Spinal cord (tissue), 10 donors: Measurements from ENCODE around the gene PPFIBP2. TPM values are rescaled to one million over a fixed set of nuclear protein-coding genes. Genes with fewer than 3 reads are reported as not detected.

ENCODE experiments used
- DNase-seq, 6 donors: peaks; one replicate each; pipeline versions ENCODE4 v3.0.0 to v3.0.0-alpha.2; 2013 to 2015; ENCODE audit warnings: low spot score in 6 of 6, low read depth in 4 of 6
- H3K27ac ChIP-seq: one replicate; pipeline ENCODE4 v1.5.1; 2013; ENCODE audit warnings: low read depth, low read length, control low read depth
- H3K27me3 ChIP-seq: one replicate; pipeline ENCODE4 v1.6.1; 2013; ENCODE audit warnings: low read length; ENCODE audit not compliant: control insufficient read depth, insufficient read depth
- H3K36me3 ChIP-seq: one replicate; pipeline ENCODE4 v1.6.1; 2013; ENCODE audit warnings: low read length; ENCODE audit not compliant: control insufficient read depth, insufficient read depth
- H3K4me1 ChIP-seq: one replicate; pipeline ENCODE4 v1.6.1; 2013; ENCODE audit warnings: low read length; ENCODE audit not compliant: control insufficient read depth, insufficient read depth
- H3K4me3 ChIP-seq: one replicate; pipeline ENCODE4 v1.5.1; 2013; ENCODE audit warnings: low read depth, low read length, control low read depth
- H3K9me3 ChIP-seq: one replicate; pipeline ENCODE4 v1.6.1; 2013; ENCODE audit warnings: low read length; ENCODE audit not compliant: control insufficient read depth, insufficient read depth
- WGBS: methylation state at CpG from one replicate; pipeline ENCODE4 v1.1.5; 2013; ENCODE audit warnings: missing lambda C conversion rate; ENCODE audit not compliant: insufficient coverage; 5-methylcytosine and 5-hydroxymethylcytosine counted together
- polyA plus RNA-seq, 2 donors: library from polyadenylated mRNA; unstranded; fragments of 120-200 nt; gene quantifications; one replicate each; pipeline ENCODE4 v1.2.1, GENCODE V29; 2013; ENCODE audit not compliant: insufficient read length in 2 of 2
- total RNA-seq, 2 donors: library from RNA; depleted of rRNA in 1 of 2; stranded (reverse); fragments of 120-200 nt in 1 of 2; fragments of >200 nt in 1 of 2; gene quantifications; one replicate each; pipeline versions ENCODE4 v1.2.3 to v1.2.4, GENCODE V29; 2013 to 2014
- donor health status: healthy.

The PPFIBP2 gene
- total and polyA plus RNA-seq, 4 donors: 14.3 to 23.8 (median 19.1) TPM

DNA sequence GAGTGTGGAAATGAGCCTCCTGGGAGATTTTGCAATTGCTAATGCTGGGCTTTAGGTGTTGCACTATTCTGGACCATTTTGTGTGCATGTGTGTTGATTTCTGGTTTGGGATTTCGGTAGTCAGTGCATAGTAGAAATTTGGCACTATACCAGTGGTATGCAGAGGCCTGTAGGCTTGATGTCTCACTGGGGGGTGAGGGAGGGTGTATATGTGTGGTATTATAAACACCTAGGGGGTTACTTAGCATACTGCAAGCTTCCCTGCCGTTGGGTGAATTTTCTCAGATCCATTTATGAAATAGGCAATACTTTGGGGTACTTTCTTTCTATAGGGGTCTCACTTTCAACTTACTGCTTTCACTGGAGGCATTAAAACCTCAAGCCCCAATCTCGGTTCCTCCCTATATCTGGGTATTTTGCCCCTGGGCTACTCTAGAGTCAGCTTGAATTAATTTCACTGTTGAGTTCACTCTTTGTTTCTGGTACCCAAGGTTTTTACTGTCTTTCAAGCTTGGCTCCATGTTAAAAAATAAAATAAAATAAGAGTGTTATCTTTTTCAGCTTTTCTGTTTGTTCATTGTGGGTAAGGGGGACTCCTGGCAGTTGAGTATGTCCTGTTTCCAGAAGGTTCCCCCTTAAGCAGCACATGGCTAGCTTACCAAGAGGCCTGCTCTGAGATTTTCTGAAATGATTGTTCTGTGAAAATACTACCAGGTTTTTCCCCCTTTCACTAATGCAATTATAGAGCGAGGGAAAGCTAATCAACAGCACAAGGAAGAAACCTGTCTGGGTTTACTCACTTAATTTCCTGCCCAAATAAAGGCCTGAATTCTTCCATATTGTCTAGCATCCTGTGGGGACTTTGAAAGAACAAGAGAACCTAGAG, 45.8 kb downstream of the PPFIBP2 start:
- DNase-seq: peak in 1 of 6 donors; percentile 81
- 50% methylated on average over 1 of the region's 4 CpGs for WGBS
- no peak overlapping the region for H3K27ac ChIP-seq
- H3K4me3 ChIP-seq: no peak overlapping the region
- no peaks in the 10 kb centered on the region for H3K27me3 ChIP-seq
- no peaks in the 10 kb centered on the region for H3K9me3 ChIP-seq
- H3K36me3 ChIP-seq: no peaks in the 10 kb centered on the region
- H3K4me1 ChIP-seq: no peaks in the 10 kb centered on the region

DNA sequence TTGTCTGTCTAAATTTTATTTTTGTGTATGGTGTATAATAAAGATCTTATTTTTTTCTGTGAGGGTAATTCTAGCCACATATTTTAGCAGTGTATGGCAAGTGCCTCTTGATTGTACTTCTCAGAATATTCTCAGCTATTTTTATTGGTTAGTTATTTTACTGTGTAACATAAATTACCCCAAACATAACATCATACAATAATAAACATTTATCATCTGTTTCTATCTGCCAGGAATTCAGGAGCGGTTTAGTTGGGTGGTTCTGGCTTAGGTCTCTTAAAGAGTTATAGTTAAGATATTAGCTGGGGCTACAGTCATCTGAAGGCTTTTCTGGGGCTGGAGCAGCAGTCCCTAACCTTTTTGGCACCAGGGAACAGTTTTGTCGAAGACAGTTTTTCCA, 47.8 kb downstream of the PPFIBP2 start:
- DNase-seq: no peak
- no peaks in the 10 kb centered on the region for H3K9me3 ChIP-seq
- H3K4me1 ChIP-seq: no peaks in the 10 kb centered on the region
- WGBS: no CpG with 5 or more reads among the region's 2 CpGs
- no peaks in the 10 kb centered on the region for H3K36me3 ChIP-seq
- H3K27ac ChIP-seq: no peak overlapping the region
- H3K4me3 ChIP-seq: no peak overlapping the region
- H3K27me3 ChIP-seq: no peaks in the 10 kb centered on the region

DNA sequence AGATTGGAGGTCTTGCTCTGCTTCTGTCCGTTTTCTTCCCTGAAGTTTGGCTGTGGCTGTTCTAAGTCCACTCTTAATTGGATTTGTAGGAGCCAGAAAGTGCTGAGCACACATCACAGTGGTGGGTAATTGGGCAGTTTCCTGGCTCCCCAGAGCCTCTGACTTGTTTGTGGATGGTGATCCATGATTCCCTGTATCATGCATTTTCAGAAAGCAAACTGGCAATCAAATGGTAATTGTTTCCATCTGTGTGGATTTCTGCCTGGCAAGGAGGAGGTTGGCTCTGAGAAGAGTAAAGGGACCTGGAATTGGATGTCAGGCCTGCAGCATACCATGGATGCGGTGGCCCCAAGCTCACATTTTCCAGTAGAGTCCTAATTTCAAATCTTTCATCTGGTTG, 49.5 kb downstream of the PPFIBP2 start:
- Histone ChIP-seq H3K4me1 (no peaks in the 10 kb centered on the region), H3K27ac (no peak overlapping the region), H3K4me3 (no peak overlapping the region), H3K9me3 (no peaks in the 10 kb centered on the region), H3K27me3 (no peaks in the 10 kb centered on the region), H3K36me3 (no peaks in the 10 kb centered on the region)
- WGBS: 73% methylated on average over 1 of the region's 2 CpGs
- peak in 1 of 6 donors; percentile 68 for DNase-seq

DNA sequence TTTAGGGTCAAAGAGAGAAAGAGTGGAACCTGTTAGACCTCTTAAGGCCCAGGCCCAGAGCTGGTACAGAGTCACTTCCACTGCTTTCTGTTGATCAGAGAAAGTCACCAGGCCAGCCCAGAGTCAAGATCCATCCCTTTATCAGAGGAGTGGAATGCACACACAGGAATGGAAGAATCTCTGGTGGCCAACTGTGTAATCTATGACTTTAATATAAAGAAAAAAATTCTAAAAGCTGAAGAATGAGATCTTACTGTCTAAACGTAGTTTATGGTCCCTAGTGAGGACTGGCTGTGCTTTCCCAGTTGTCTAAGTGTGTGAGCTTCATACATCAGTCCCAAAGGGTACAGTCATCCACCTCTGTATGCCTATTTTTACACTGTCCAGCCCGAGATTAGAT, 51.0 kb downstream of the PPFIBP2 start:
- H3K4me1 ChIP-seq: no peaks in the 10 kb centered on the region
- no peak overlapping the region for H3K4me3 ChIP-seq
- H3K36me3 ChIP-seq: no peaks in the 10 kb centered on the region
- H3K27ac ChIP-seq: no peak overlapping the region
- WGBS: 100% methylated on average over 1 of the region's 2 CpGs
- DNase-seq: no peak
- no peaks in the 10 kb centered on the region for H3K27me3 ChIP-seq
- H3K9me3 ChIP-seq: no peaks in the 10 kb centered on the region

DNA sequence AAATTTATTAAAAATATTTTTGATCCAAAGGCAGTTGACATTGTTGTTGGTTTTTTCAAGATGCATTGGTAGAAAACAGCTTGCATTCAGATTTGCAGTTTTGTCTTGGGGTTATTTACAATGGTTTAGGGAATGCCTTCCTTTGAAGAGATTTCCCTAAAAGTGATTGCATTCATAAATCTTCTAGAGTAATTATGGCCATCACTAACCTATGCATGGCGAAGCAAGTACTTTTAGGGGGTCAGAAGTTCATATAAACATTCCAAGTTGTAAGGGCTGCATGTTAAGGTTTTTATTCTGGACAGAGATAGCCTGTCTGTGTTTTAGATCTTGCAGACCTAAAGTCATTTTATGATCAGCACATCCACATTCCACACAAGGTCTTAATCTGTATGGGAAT, 53.5 kb downstream of the PPFIBP2 start:
- H3K4me1 ChIP-seq: peaks cover 8% of the 10 kb centered on the region
- no peak for DNase-seq
- no peak overlapping the region for H3K27ac ChIP-seq
- H3K27me3 ChIP-seq: no peaks in the 10 kb centered on the region
- no peaks in the 10 kb centered on the region for H3K9me3 ChIP-seq
- H3K4me3 ChIP-seq: no peak overlapping the region
- H3K36me3 ChIP-seq: no peaks in the 10 kb centered on the region
- WGBS: no CpG with 5 or more reads among the region's 1 CpG

DNA sequence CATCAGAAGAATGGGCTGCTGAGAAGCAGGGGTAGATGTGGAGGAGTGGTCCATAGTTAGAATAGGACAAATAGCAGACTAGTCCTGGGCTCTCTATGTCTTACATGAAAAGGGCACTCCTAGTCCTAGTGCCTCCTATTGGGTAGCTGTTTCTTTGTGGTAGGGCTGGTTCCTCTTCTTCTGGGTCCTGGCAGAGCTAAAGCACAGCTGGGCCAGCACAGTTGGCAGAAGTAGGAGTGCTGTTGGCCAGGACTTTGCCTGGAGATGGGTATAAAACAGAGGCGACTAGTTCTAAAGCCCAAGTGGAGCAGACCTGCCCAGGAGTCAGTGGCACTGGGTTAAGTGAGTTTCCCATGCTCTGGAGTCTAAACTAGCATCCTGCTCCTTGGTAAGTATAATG, 55.2 kb downstream of the PPFIBP2 start:
- H3K36me3 ChIP-seq: no peaks in the 10 kb centered on the region
- H3K4me1 ChIP-seq: peaks cover 8% of the 10 kb centered on the region
- no peaks in the 10 kb centered on the region for H3K27me3 ChIP-seq
- WGBS: 83% methylated on average over 1 of the region's 1 CpG
- no peak for DNase-seq
- no peak overlapping the region for H3K4me3 ChIP-seq
- no peaks in the 10 kb centered on the region for H3K9me3 ChIP-seq
- H3K27ac ChIP-seq: no peak overlapping the region

DNA sequence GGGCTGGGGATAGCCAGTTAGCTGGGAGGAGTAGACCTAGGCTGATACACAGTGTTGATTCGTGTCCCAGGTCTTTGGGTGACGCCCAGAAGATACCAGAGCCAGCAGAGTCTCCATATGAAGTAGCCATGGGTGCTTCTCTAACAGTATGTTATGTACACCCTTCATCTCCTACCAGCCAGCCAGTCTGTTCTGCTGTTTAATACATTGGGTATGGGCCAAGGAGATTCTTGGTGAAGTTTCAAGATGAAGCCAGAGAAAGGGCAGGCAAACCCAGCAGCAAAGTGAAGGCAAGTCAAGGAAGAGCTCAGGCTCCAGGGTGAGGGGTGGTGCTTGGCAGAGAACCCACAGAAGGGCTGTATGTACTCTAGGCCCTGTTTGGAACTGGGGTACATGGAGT, 56.4 kb downstream of the PPFIBP2 start:
- 100% methylated on average over 1 of the region's 2 CpGs for WGBS
- H3K27ac ChIP-seq: no peak overlapping the region
- peak in 1 of 6 donors; percentile 59 for DNase-seq

DNA sequence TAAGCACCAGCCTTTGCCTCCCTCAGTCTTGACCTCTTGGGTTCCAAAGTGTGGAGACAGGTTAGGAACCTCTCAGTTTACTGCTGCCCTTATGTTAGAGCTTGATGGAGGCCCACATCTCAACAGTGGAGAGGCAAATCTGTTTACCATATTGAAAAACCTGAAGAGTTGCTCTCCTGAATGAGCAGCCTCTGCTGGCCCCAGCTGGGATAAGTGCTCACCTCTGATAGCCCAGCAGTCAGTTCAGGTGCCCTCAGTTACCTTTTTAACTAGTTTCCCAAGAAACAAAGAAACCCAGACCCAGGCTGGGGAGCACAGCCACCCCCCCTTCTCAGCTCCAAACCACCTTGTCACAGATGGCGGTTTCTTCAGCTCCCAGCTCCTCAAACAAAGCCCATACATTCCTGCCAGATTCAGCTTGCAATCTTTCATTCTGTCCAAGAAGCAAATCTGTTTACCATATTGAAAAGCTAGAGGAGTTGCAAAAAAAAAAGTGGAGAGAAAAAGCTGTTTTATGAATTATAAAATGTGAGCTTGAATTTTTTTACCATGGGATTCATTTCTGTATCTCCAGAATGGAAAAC, 57.2 kb downstream of the PPFIBP2 start:
- WGBS: no CpG with 5 or more reads among the region's 1 CpG

More for the DNA sequence above, 56.4 kb downstream of the PPFIBP2 start:
- Histone ChIP-seq H3K36me3 (no peaks in the 10 kb centered on the region), H3K27me3 (no peaks in the 10 kb centered on the region), H3K4me1 (peaks cover 8% of the 10 kb centered on the region), H3K4me3 (no peak overlapping the region), H3K9me3 (no peaks in the 10 kb centered on the region)

DNA sequence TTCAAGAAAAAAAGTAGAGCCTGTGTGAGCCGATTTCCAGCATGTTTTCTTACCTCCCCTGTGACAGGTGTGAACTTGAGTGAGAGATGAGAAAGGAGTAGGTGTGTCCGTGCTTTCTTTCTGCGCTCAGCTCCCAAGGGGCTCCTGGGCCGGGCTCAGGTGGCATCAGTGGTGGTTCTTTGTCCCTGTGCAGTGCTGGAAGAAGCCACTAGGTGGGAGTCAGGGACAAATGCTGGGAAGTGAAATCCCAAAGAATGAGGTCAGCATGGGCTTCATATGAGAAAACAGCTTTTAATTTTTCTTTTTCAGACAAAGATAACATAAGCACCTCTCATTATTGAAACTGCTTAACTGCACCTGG, 57.8 kb downstream of the PPFIBP2 start:
- no peaks in the 10 kb centered on the region for H3K27me3 ChIP-seq
- no peak overlapping the region for H3K4me3 ChIP-seq
- peaks cover 20% of the 10 kb centered on the region for H3K4me1 ChIP-seq
- WGBS: 0% methylated on average over 3 of the region's 4 CpGs
- H3K27ac ChIP-seq: no peak overlapping the region
- no peaks in the 10 kb centered on the region for H3K9me3 ChIP-seq
- DNase-seq: peak; percentile 56 to 94 (median 66)
- no peaks in the 10 kb centered on the region for H3K36me3 ChIP-seq

More for the DNA sequence above, 57.2 kb downstream of the PPFIBP2 start:
- peaks cover 14% of the 10 kb centered on the region for H3K4me1 ChIP-seq
- no peaks in the 10 kb centered on the region for H3K36me3 ChIP-seq
- H3K9me3 ChIP-seq: no peaks in the 10 kb centered on the region
- H3K27ac ChIP-seq: no peak overlapping the region
- no peaks in the 10 kb centered on the region for H3K27me3 ChIP-seq
- no peak overlapping the region for H3K4me3 ChIP-seq
- peak in 1 of 6 donors; percentile 92 for DNase-seq
